Smooth muscle cell (in vitro differentiated cells): Measurements from ENCODE around the gene RACK1. TPM values are rescaled to one million over a fixed set of nuclear protein-coding genes. Genes with fewer than 3 reads are reported as not detected.

Experiments used
- DNase-seq: peaks from one replicate; lab custom pipeline; 2025; ENCODE audit not compliant: unreplicated experiment; lab: John Stamatoyannopoulos, UW
- H2AFZ ChIP-seq: fragments of 200-600 bp; sonication (generic); 2 replicates; pipeline ENCODE4 v1.6.0; 2016; ENCODE audit warnings: antibody characterized with exemption, low read depth, mild to moderate bottlenecking
- H3F3A ChIP-seq: fragments of 200-600 bp; sonication (generic); 2 replicates; pipeline ENCODE4 v1.6.0; 2017; ENCODE audit warnings: antibody characterized with exemption, low read depth
- H3K27ac ChIP-seq: fragments of 200-600 bp; sonication (generic); 2 replicates; pipeline ENCODE4 v1.5.1; 2016; ENCODE audit warnings: low read depth, mild to moderate bottlenecking
- H3K27me3 ChIP-seq: fragments of 200-600 bp; sonication (generic); 2 replicates; pipeline ENCODE4 v1.6.1; 2016; ENCODE audit warnings: low read depth, mild to moderate bottlenecking
- H3K36me3 ChIP-seq: fragments of 200-600 bp; sonication (generic); 2 replicates; pipeline ENCODE4 v1.5.1; 2016; ENCODE audit warnings: low read depth
- H3K4me1 ChIP-seq: fragments of 200-600 bp; sonication (generic); 2 replicates; pipeline ENCODE4 v1.5.1; 2016; ENCODE audit warnings: low read depth
- H3K4me2 ChIP-seq: fragments of 200-600 bp; sonication (generic); 2 replicates; pipeline ENCODE4 v1.6.0; 2016; ENCODE audit warnings: mild to moderate bottlenecking
- H3K4me3 ChIP-seq: fragments of 200-600 bp; sonication (generic); 2 replicates; pipeline ENCODE4 v1.5.1; 2016; ENCODE audit warnings: mild to moderate bottlenecking
- H3K79me2 ChIP-seq: fragments of 200-600 bp; sonication (generic); 2 replicates; pipeline ENCODE4 v1.6.0; 2016; ENCODE audit warnings: low read depth, mild to moderate bottlenecking
- H3K9ac ChIP-seq: fragments of 200-600 bp; sonication (generic); 2 replicates; pipeline ENCODE4 v1.6.0; 2016; ENCODE audit warnings: low read depth
- H3K9me3 ChIP-seq: fragments of 200-600 bp; sonication (generic); replicated peaks from 2 replicates; pipeline ENCODE4 v1.5.1; 2016; ENCODE audit warnings: low read depth
- H4K20me1 ChIP-seq: fragments of 200-600 bp; sonication (generic); 2 replicates; pipeline ENCODE4 v1.6.0; 2016; ENCODE audit warnings: low read depth
- CTCF ChIP-seq: fragments of 200-600 bp; sonication (generic); IDR thresholded peaks from 2 replicates; pipeline ENCODE4 v1.5.1; 2017; ENCODE audit warnings: borderline replicate concordance, mild to moderate bottlenecking, antibody characterized with exemption; ENCODE audit not compliant: insufficient read depth, poor library complexity, severe bottlenecking
- WGBS: methylation state at CpG from one replicate; pipeline ENCODE4 v1.1.7; 2016; ENCODE audit warnings: low lambda C conversion rate; 5-methylcytosine and 5-hydroxymethylcytosine counted together
- polyA plus RNA-seq: library from polyadenylated mRNA; unstranded; fragments of >200 nt; fragmentation: Nextera tagmentation; extraction: Ambion mirVana; gene quantifications from 2 replicates; pipeline ENCODE4 v1.2.1, GENCODE V29; 2016
- total RNA-seq: library from RNA; depleted of rRNA; stranded (reverse); fragments of >200 nt; gene quantifications from 2 replicates; pipeline ENCODE4 v1.2.3, GENCODE V29; 2014

Gene RACK1
- total and polyA plus RNA-seq, 2 experiments from 2014 or later = 617 to 2,098 TPM

DNA sequence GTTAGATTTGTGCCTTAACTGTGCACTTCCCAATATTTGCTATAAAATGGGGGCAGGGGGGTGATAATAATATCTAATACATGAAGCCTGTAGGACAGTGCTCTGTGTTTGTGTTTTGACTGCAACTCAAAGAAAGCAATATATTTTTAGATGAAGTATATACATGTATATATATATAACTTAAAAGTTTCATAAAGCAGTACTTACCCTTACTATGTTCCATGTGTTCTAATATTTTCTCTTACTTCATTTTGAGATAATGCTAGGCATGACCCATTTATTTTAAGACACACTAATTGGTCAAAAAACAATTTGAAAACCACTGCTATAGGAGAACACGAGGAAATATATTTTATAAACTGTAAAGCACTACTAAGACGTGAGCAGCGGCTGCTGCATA, 14.9 kb upstream of the RACK1 start:
- no peak overlapping the region for H3K9ac ChIP-seq
- 81% methylated on average over 3 of the region's 3 CpGs for WGBS
- peak overlapping the region; percentile 23 for H3K27ac ChIP-seq
- H3K79me2 ChIP-seq = peaks cover 84% of the 10 kb centered on the region
- H3F3A ChIP-seq = peaks cover 31% of the 10 kb centered on the region
- no peaks in the 10 kb centered on the region for H3K9me3 ChIP-seq
- H3K36me3 ChIP-seq = no peaks in the 10 kb centered on the region
- peak overlapping the region; percentile 69 for H3K4me3 ChIP-seq
- H3K27me3 ChIP-seq = no peaks in the 10 kb centered on the region
- peak overlapping the region; percentile 97 for H3K4me2 ChIP-seq
- H3K4me1 ChIP-seq = peaks cover 29% of the 10 kb centered on the region
- DNase-seq = no peak
- H2AFZ ChIP-seq = no peak overlapping the region
- peaks cover 67% of the 10 kb centered on the region for H4K20me1 ChIP-seq
- no peak for TF ChIP-seq CTCF

DNA sequence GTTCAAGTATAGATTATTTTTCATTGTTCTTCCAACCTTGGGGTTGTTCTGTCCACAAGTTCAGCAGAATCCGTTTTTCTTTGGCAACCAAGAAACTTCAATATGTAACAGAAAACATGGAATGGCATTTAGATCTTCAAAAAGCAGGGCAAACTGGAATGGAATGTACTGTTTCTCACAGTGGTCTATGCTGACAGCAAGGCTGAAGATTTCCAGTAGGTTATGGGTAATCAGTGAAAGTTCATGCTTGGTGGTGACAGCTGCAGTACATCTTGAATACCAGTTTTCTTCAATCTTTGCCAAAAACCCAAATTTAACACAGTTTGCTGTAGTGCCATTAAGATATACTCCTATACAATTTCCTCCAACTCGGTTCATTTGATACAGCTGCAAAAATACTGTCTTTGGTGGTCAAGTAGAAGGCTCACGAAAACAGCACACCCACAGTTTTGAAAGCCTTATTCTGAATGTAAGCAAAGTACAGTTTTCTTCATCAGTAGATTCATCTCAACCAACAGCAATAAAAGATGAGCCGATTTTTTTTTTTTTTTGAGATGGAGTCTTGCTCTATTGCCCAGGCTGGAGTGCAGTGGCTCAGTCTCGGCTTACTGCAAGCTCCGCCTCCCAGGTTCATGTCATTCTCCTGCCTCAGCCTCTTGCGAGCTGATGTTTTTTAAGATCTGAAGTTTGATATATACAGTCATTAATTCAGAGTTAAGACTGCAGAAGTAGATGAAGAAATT, 12.3 kb upstream of the RACK1 start:
- H3K79me2 ChIP-seq = peaks cover 98% of the 10 kb centered on the region
- peaks cover 93% of the 10 kb centered on the region for H4K20me1 ChIP-seq
- H3K27me3 ChIP-seq = no peaks in the 10 kb centered on the region
- no peak for DNase-seq
- H3K4me3 ChIP-seq = no peak overlapping the region
- peak overlapping the region; percentile 43 for H3K27ac ChIP-seq
- no peaks in the 10 kb centered on the region for H3K36me3 ChIP-seq
- H3K9ac ChIP-seq = no peak overlapping the region
- H3K4me1 ChIP-seq = peaks cover 29% of the 10 kb centered on the region
- peaks cover 31% of the 10 kb centered on the region for H3F3A ChIP-seq
- WGBS = 89% methylated on average over 7 of the region's 7 CpGs
- H3K4me2 ChIP-seq = no peak overlapping the region
- no peak overlapping the region for H2AFZ ChIP-seq
- no peaks in the 10 kb centered on the region for H3K9me3 ChIP-seq
- TF ChIP-seq CTCF = no peak

GRCh38 chr5:181255276-181255675, 11.6 kb upstream of the RACK1 start:
- no peak for DNase-seq
- H3K27ac ChIP-seq = peak overlapping the region; percentile 43
- H3K4me1 ChIP-seq = peaks cover 25% of the 10 kb centered on the region
- H3K4me2 ChIP-seq = peak overlapping the region; percentile 6
- peaks cover 100% of the 10 kb centered on the region for H4K20me1 ChIP-seq
- H3K27me3 ChIP-seq = no peaks in the 10 kb centered on the region
- H2AFZ ChIP-seq = no peak overlapping the region
- H3K4me3 ChIP-seq = no peak overlapping the region
- no peaks in the 10 kb centered on the region for H3K36me3 ChIP-seq
- TF ChIP-seq CTCF = no peak
- H3K9ac ChIP-seq = no peak overlapping the region
- WGBS = 80% methylated on average over 1 of the region's 1 CpG
- peaks cover 100% of the 10 kb centered on the region for H3K79me2 ChIP-seq
- H3F3A ChIP-seq = peaks cover 31% of the 10 kb centered on the region
- no peaks in the 10 kb centered on the region for H3K9me3 ChIP-seq

- no peak for DNase-seq
- Histone ChIP-seq H3K36me3 (no peaks in the 10 kb centered on the region), H3K27me3 (no peaks in the 10 kb centered on the region), H3K9me3 (no peaks in the 10 kb centered on the region), H3K79me2 (peaks cover 69% of the 10 kb centered on the region), H3K4me1 (peaks cover 31% of the 10 kb centered on the region), H3K4me2 (peak overlapping the region; percentile 97), H4K20me1 (peaks cover 59% of the 10 kb centered on the region), H3K27ac (peak overlapping the region; percentile 88), H3K9ac (peak overlapping the region; percentile 50), H3K4me3 (peak overlapping the region; percentile 75), H3F3A (peaks cover 9% of the 10 kb centered on the region), H2AFZ (no peak overlapping the region)
- 45% methylated on average over 4 of the region's 4 CpGs for WGBS
- TF ChIP-seq CTCF = no peak
These were observed 4.6 kb upstream of the RACK1 start for GRCh38 chr5:181248277-181248676.
